ENCODE measurements around the gene SLX9. TPM values are rescaled to one million over a fixed set of nuclear protein-coding genes. Genes with fewer than 3 reads are reported as not detected.

Gene SLX9
- total and polyA plus RNA-seq, 8 donors = 5.4 to 83.4 (median 19.3) TPM

GRCh38 chr21:44919913-44920693 lies 19.7 kb upstream of the SLX9 start:
- 50 to 73% (median 58%) methylated on average over 17 to 28 of the region's 28 CpGs for WGBS, 5 donors
- Histone ChIP-seq H3K27ac (peak overlapping the region in 4 of 5 donors; percentile 13 to 79 (median 60)), H3K9me3 (no peaks in the 10 kb centered on the region), H3K27me3 (peaks cover 0 to 38% (median 25%) of the 10 kb centered on the region in 3 donors), H3K36me3 (peaks cover 0 to 3% (median 0%) of the 10 kb centered on the region in 4 donors), H3K4me3 (peak overlapping the region; percentile 28 to 52 (median 44)), H3K4me1 (peaks cover 0 to 36% (median 4%) of the 10 kb centered on the region in 4 donors)
- DNase-seq = no peak
- TF ChIP-seq EP300 (IDR thresholded peaks at IDR 0.05) = no peak
- no peak for TF ChIP-seq POLR2AphosphoS5 (IDR thresholded peaks at IDR 0.05)
- no peak for TF ChIP-seq POLR2A (IDR thresholded peaks at IDR 0.05)
- TF ChIP-seq CTCF (IDR thresholded peaks at IDR 0.05) = no peak
- intact Hi-C loops (cut with DNase I; ENCODE audit: low total_unique reads) = no loop called here

- TF ChIP-seq EP300 (IDR thresholded peaks at IDR 0.05) (no peak), POLR2A (IDR thresholded peaks at IDR 0.05) (no peak)
- DNase-seq = peak; percentile 40 to 53
- Histone ChIP-seq H3K4me1 (peaks cover 0 to 45% (median 4%) of the 10 kb centered on the region in 4 donors), H3K4me3 (peak within 1 kb of the TSS; percentile 28 to 52 (median 44)), H3K36me3 (peaks cover 0 to 3% (median 0%) of the 10 kb centered on the region in 4 donors), H3K27me3 (peaks cover 0 to 42% (median 25%) of the 10 kb centered on the region in 3 donors), H3K9me3 (no peaks in the 10 kb centered on the region), H3K27ac (peak within 1 kb of the TSS in 4 of 5 donors; percentile 13 to 79 (median 60))
- 54 to 70% (median 61%) methylated on average over 25 to 29 of the region's 29 CpGs for WGBS, 5 donors
- intact Hi-C loops (cut with DNase I; ENCODE audit: low total_unique reads) = no loop called here
These were observed 18.9 kb upstream of the SLX9 start, which contains the start of gene ITGB2 for GRCh38 chr21:44920694-44921604. Gene ITGB2, minus strand, starts transcription at chr21:44920899. Its CDS starts 10,117 bp downstream, at chr21:44910782.

- H3K4me3 ChIP-seq = no peak overlapping the region
- no peak for DNase-seq
- peak overlapping the region in 1 of 5 donors; percentile 63 for H3K27ac ChIP-seq
- peaks cover 0 to 3% (median 0%) of the 10 kb centered on the region in 4 donors for H3K36me3 ChIP-seq
- WGBS, 5 donors = 71 to 84% (median 79%) methylated on average over 5 of the region's 5 CpGs
- intact Hi-C loops (cut with DNase I; ENCODE audit: low total_unique reads) = no loop called here
- peaks cover 0 to 43% (median 6%) of the 10 kb centered on the region in 4 donors for H3K4me1 ChIP-seq
- TF ChIP-seq POLR2AphosphoS5 (IDR thresholded peaks at IDR 0.05) = no peak
- TF ChIP-seq POLR2A (IDR thresholded peaks at IDR 0.05) = no peak
- no peaks in the 10 kb centered on the region for H3K9me3 ChIP-seq
- peaks cover 0 to 51% (median 25%) of the 10 kb centered on the region in 3 donors for H3K27me3 ChIP-seq
These were observed 17.9 kb upstream of the SLX9 start for GRCh38 chr21:44921928-44922327.

- TF ChIP-seq POLR2AphosphoS5 (IDR thresholded peaks at IDR 0.05) = no peak
- no peak for TF ChIP-seq CTCF (IDR thresholded peaks at IDR 0.05)
- TF ChIP-seq POLR2A (IDR thresholded peaks at IDR 0.05) = no peak
- no peak for TF ChIP-seq EP300 (IDR thresholded peaks at IDR 0.05)
- intact Hi-C loops (cut with DNase I; ENCODE audit: low total_unique reads) = no loop called here
These were observed 16.2 kb upstream of the SLX9 start for GRCh38 chr21:44923480-44924084.

More at GRCh38 chr21:44923480-44924084, 16.2 kb upstream of the SLX9 start:
- DNase-seq = no peak
- Histone ChIP-seq H3K27ac (no peak overlapping the region), H3K36me3 (no peaks in the 10 kb centered on the region), H3K9me3 (no peaks in the 10 kb centered on the region), H3K4me1 (peaks cover 5 to 43% (median 14%) of the 10 kb centered on the region in 4 donors), H3K27me3 (peaks cover 0 to 64% (median 34%) of the 10 kb centered on the region in 3 donors), H3K4me3 (no peak overlapping the region)
- 74 to 88% (median 80%) methylated on average over 10 of the region's 10 CpGs for WGBS, 5 donors

Measured in stomach (tissue), 9 donors.